ENCODE results near the gene TRIM7. TPM values are rescaled to one million over a fixed set of nuclear protein-coding genes. Genes with fewer than 3 reads are reported as not detected.

Gene TRIM7
- total and polyA plus RNA-seq, 2 of the 4 experiments (the other 2 are of a cell fraction), result 0.54 to 1.0 TPM

GRCh38 chr5:181223058-181223728 lies 18.2 kb upstream of the TRIM7 start, which contains the start of gene TRIM41 (continued):
- TF ChIP-seq FOS (IDR thresholded peaks at IDR 0.05; ENCODE audit: low read depth, low read length) (no peak), MXI1 (IDR thresholded peaks at IDR 0.05; ENCODE audit: borderline replicate concordance, low read depth, low read length) (no peak)

GRCh38 chr5:181222630-181223057 lies 17.6 kb upstream of the TRIM7 start:
- peaks cover 6% of the 10 kb centered on the region for H3K4me1 ChIP-seq (ENCODE audit: control insufficient read depth, insufficient read depth, low read length)
- TF ChIP-seq MAFK (IDR thresholded peaks at IDR 0.05; ENCODE audit: low read depth, low read length) (peak; percentile 7; the same call in 1 of the 2 replicates), ELK1 (IDR thresholded peaks at IDR 0.05; ENCODE audit: borderline replicate concordance, low read depth, low read length) (no peak), RCOR1 (IDR thresholded peaks at IDR 0.05; ENCODE audit: insufficient replicate concordance, low read length) (no peak), CEBPB (IDR thresholded peaks at IDR 0.05; ENCODE audit: low read depth, low read length) (no peak), NFE2L2 (IDR thresholded peaks at IDR 0.05; ENCODE audit: low read depth, low read length) (no peak)
- peak overlapping the region; percentile 82 for H2BK5ac ChIP-seq (ENCODE audit: low read depth, low read length, poor library complexity, severe bottlenecking)
- H2AK5ac ChIP-seq (ENCODE audit: low read depth, low read length), result peak overlapping the region; percentile 67; the same call in 1 of the 2 replicates
- H2BK20ac ChIP-seq (ENCODE audit: low read depth, low read length), result no peak overlapping the region
- H3K79me1 ChIP-seq (ENCODE audit: low read depth in 1 of 2, low read length in 2 of 2), result peaks cover 13 to 31% of the 10 kb centered on the region in 2 experiments
- peak overlapping the region; percentile 86 for H3K4ac ChIP-seq (ENCODE audit: low read depth, low read length)
- H3K18ac ChIP-seq (ENCODE audit: low read depth, low read length), result peak overlapping the region; percentile 56; the same call in 1 of the 2 replicates
- dilution Hi-C loops (cut with HindIII; ENCODE audit: low sequenced_read_pairs, unreplicated experiment), result no loop called here
- H2AFZ ChIP-seq (replicated peaks; ENCODE audit: low read length, poor library complexity), result peak overlapping the region; percentile 99
- peaks cover 13% of the 10 kb centered on the region for H4K20me1 ChIP-seq (ENCODE audit: insufficient read depth, low read length)
- BruUV-seq (replicated peaks), result no TSS peak
- peaks cover 2% of the 10 kb centered on the region; the same call in 1 of the 2 replicates for H3K36me3 ChIP-seq (ENCODE audit: control insufficient read depth, insufficient read depth, low read length)
- POLR2A ChIA-PET (ENCODE audit: unreplicated experiment), result no interaction called here
- H2BK120ac ChIP-seq (ENCODE audit: low read depth, low read length), result peak overlapping the region; percentile 48; the same call in 1 of the 2 replicates
- intact Hi-C loops (cut with micrococcal nuclease), result loop anchor here (1.0 to 2.0 kb wide), 5 partner anchors 15 to 420 kb away; partner anchors contain the start of gene MGAT1
- peak overlapping the region; percentile 65 to 82 for H4K8ac ChIP-seq (ENCODE audit: low read depth in 2 of 2, low read length in 2 of 2)
- peak overlapping the region; percentile 99 for H2AK9ac ChIP-seq (replicated peaks; ENCODE audit: low read depth, low read length, poor library complexity)
- ATAC-seq (ENCODE audit: low read depth) (peak; percentile 4; the same call in 1 of the 2 replicates), DNase-seq (no peak)
- H3K9me1 ChIP-seq (ENCODE audit: insufficient read depth, low read length), result peaks cover 15% of the 10 kb centered on the region
- peak overlapping the region; percentile 83 for H3K23ac ChIP-seq (ENCODE audit: low read depth, low read length)
- H3K27me3 ChIP-seq (ENCODE audit: control insufficient read depth, insufficient read depth, low read length), result no peaks in the 10 kb centered on the region
- H3K27ac ChIP-seq (ENCODE audit: insufficient read depth, low read length), result peak overlapping the region; percentile 73
- in situ Hi-C loops (cut with MboI; ENCODE audit: low sequenced_read_pairs), result no loop called here
- H3K9ac ChIP-seq (ENCODE audit: low read depth, low read length), result peak overlapping the region; percentile 64
- peak overlapping the region; percentile 86 for H3K14ac ChIP-seq (replicated peaks; ENCODE audit: low read depth, low read length)
- peak overlapping the region; percentile 93 for H3K56ac ChIP-seq (ENCODE audit: extremely low read depth, insufficient read depth, low read length)
- peak overlapping the region; percentile 65 for H3K4me2 ChIP-seq (ENCODE audit: low read depth, low read length)
- CTCF ChIA-PET, result interaction anchor here (1.0 to 1.1 kb wide), 2 partner anchors 16 to 34 kb away, joined by 3 read pairs; no protein-coding TSS in a partner anchor
- H3K4me3 ChIP-seq (ENCODE audit: insufficient read depth, low read depth, low read length), result peak overlapping the region; percentile 82
- H2BK15ac ChIP-seq (ENCODE audit: low read depth, low read length), result no peak overlapping the region
- H4K91ac ChIP-seq (ENCODE audit: insufficient read depth, low read depth, low read length), result peak overlapping the region; percentile 53
- 0% methylated on average over 3 of the region's 18 CpGs; no CpG with 5 or more reads in 1 of the 2 experiments for WGBS, 2 experiments (ENCODE audit: extremely low coverage in 2 of 2, insufficient read length in 1 of 2)
- H4K5ac ChIP-seq (ENCODE audit: low read depth, low read length), result peak overlapping the region; percentile 46
- H3K9me3 ChIP-seq (ENCODE audit: control insufficient read depth, insufficient read depth, low read length), result no peaks in the 10 kb centered on the region

Data from IMR-90 (cell line).